ENCODE data around the gene ICAM2.

GRCh38 chr17:64001091-64001579, 19.3 kb downstream of the ICAM2 start:
- TF ChIP-seq, protein P1, sequence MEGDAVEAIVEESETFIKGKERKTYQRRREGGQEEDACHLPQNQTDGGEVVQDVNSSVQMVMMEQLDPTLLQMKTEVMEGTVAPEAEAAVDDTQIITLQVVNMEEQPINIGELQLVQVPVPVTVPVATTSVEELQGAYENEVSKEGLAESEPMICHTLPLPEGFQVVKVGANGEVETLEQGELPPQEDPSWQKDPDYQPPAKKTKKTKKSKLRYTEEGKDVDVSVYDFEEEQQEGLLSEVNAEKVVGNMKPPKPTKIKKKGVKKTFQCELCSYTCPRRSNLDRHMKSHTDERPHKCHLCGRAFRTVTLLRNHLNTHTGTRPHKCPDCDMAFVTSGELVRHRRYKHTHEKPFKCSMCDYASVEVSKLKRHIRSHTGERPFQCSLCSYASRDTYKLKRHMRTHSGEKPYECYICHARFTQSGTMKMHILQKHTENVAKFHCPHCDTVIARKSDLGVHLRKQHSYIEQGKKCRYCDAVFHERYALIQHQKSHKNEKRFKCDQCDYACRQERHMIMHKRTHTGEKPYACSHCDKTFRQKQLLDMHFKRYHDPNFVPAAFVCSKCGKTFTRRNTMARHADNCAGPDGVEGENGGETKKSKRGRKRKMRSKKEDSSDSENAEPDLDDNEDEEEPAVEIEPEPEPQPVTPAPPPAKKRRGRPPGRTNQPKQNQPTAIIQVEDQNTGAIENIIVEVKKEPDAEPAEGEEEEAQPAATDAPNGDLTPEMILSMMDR (IDR thresholded peaks at IDR 0.05), result no peak
- TF ChIP-seq ZFX (IDR thresholded peaks at IDR 0.05; ENCODE audit: borderline replicate concordance), result no peak

Data from 22Rv1 (cell line).